T-helper 1 cell treated with Interleukin-12 subunit alpha and Interleukin-12 subunit beta and Interleukin-4 antibody, amounts not matched to agents 30 μg/mL and 1 μg/mL, for 36 hours (primary cell): ENCODE data around the gene CNTNAP1.
"Not testable (repeated sequence)": the region's sequence is repeated elsewhere in the genome, so short reads cannot be mapped to it uniquely, and the experiment has no call there.

Experiments
- H3K27ac Mint-ChIP-seq: one replicate; pipeline ENCODE4 v1.8.0; 2021; ENCODE audit warnings: mild to moderate bottlenecking, mixed read lengths
- H3K27me3 Mint-ChIP-seq: one replicate; pipeline ENCODE4 v1.8.0; 2021; ENCODE audit warnings: low read depth, mixed read lengths
- H3K36me3 Mint-ChIP-seq: one replicate; pipeline ENCODE4 v1.8.0; 2021; ENCODE audit warnings: low read depth, mixed read lengths
- H3K4me1 Mint-ChIP-seq: one replicate; pipeline ENCODE4 v1.8.0; 2021; ENCODE audit warnings: low read depth, mixed read lengths
- H3K4me3 Mint-ChIP-seq: one replicate; pipeline ENCODE4 v1.8.0; 2021; ENCODE audit warnings: mild to moderate bottlenecking, moderate library complexity, mixed read lengths
- H3K9me3 Mint-ChIP-seq: one replicate; pipeline ENCODE4 v1.8.0; 2021; ENCODE audit warnings: mixed read lengths

CNTNAP1 gene

GRCh38 chr17:42681976-42682721 lies at the start of gene CNTNAP1:
Gene CNTNAP1, plus strand, starts transcription at chr17:42682531. Its CDS starts 299 bp downstream, at chr17:42682830.
- Mint-ChIP-seq H3K9me3 (no peaks in the 10 kb centered on the region), H3K27me3 (peaks cover 47% of the 10 kb centered on the region), H3K27ac (peak within 1 kb of the TSS; percentile 60), H3K4me1 (peaks cover 40% of the 10 kb centered on the region), H3K36me3 (peaks cover 3% of the 10 kb centered on the region), H3K4me3 (peak within 1 kb of the TSS; percentile 77)

- H3K9me3 Mint-ChIP-seq, result no peaks in the 10 kb centered on the region
Observed at GRCh38 chr17:42632949-42633444, 49.3 kb upstream of the CNTNAP1 start.

GRCh38 chr17:42639525-42640113 lies 42.7 kb upstream of the CNTNAP1 start:
- Mint-ChIP-seq H3K27ac (no peak overlapping the region), H3K36me3 (no peaks in the 10 kb centered on the region), H3K9me3 (no peaks in the 10 kb centered on the region), H3K4me3 (no peak overlapping the region), H3K27me3 (peaks cover 24% of the 10 kb centered on the region), H3K4me1 (no peaks in the 10 kb centered on the region)

More at GRCh38 chr17:42632949-42633444, 49.3 kb upstream of the CNTNAP1 start:
- Mint-ChIP-seq H3K27ac (no peak overlapping the region), H3K4me1 (no peaks in the 10 kb centered on the region), H3K27me3 (peaks cover 4% of the 10 kb centered on the region), H3K36me3 (no peaks in the 10 kb centered on the region), H3K4me3 (no peak overlapping the region)

- Mint-ChIP-seq H3K36me3 (no peaks in the 10 kb centered on the region), H3K27me3 (peaks cover 24% of the 10 kb centered on the region), H3K4me3 (no peak overlapping the region)
Observed at GRCh38 chr17:42640121-42640520, 42.2 kb upstream of the CNTNAP1 start.

GRCh38 chr17:42642336-42642735 lies 40.0 kb upstream of the CNTNAP1 start:
- no peak overlapping the region for H3K27ac Mint-ChIP-seq
- no peaks in the 10 kb centered on the region for H3K9me3 Mint-ChIP-seq
- H3K4me1 Mint-ChIP-seq, result no peaks in the 10 kb centered on the region
- H3K27me3 Mint-ChIP-seq, result peaks cover 27% of the 10 kb centered on the region
- H3K36me3 Mint-ChIP-seq, result no peaks in the 10 kb centered on the region
- H3K4me3 Mint-ChIP-seq, result no peak overlapping the region

More at GRCh38 chr17:42640121-42640520, 42.2 kb upstream of the CNTNAP1 start:
- no peaks in the 10 kb centered on the region for H3K9me3 Mint-ChIP-seq
- no peaks in the 10 kb centered on the region for H3K4me1 Mint-ChIP-seq
- H3K27ac Mint-ChIP-seq, result no peak overlapping the region

- Mint-ChIP-seq H3K4me1 (no peaks in the 10 kb centered on the region), H3K27ac (no peak overlapping the region), H3K27me3 (peaks cover 14% of the 10 kb centered on the region), H3K36me3 (no peaks in the 10 kb centered on the region), H3K4me3 (no peak overlapping the region), H3K9me3 (no peaks in the 10 kb centered on the region)
Observed at GRCh38 chr17:42647778-42648177, 34.6 kb upstream of the CNTNAP1 start.

- Mint-ChIP-seq H3K4me1 (peaks cover 7% of the 10 kb centered on the region), H3K9me3 (no peaks in the 10 kb centered on the region), H3K27me3 (peaks cover 27% of the 10 kb centered on the region), H3K27ac (no peak overlapping the region), H3K36me3 (no peaks in the 10 kb centered on the region), H3K4me3 (no peak overlapping the region)
Observed at GRCh38 chr17:42651392-42651791, 30.9 kb upstream of the CNTNAP1 start.

GRCh38 chr17:42653179-42654124 lies 28.9 kb upstream of the CNTNAP1 start:
- Mint-ChIP-seq H3K4me1 (peaks cover 11% of the 10 kb centered on the region), H3K27me3 (peaks cover 27% of the 10 kb centered on the region), H3K4me3 (no peak overlapping the region), H3K36me3 (peaks cover 2% of the 10 kb centered on the region), H3K27ac (no peak overlapping the region), H3K9me3 (no peaks in the 10 kb centered on the region)

- Mint-ChIP-seq H3K36me3 (peaks cover 2% of the 10 kb centered on the region), H3K4me1 (peaks cover 17% of the 10 kb centered on the region), H3K9me3 (no peaks in the 10 kb centered on the region), H3K27me3 (peaks cover 27% of the 10 kb centered on the region), H3K4me3 (peak overlapping the region; percentile 4), H3K27ac (no peak overlapping the region)
Observed at GRCh38 chr17:42655528-42655927, 26.8 kb upstream of the CNTNAP1 start.

- peaks cover 2% of the 10 kb centered on the region for H3K36me3 Mint-ChIP-seq
- H3K9me3 Mint-ChIP-seq, result no peaks in the 10 kb centered on the region
- H3K27ac Mint-ChIP-seq, result peak overlapping the region; percentile 6
- H3K4me1 Mint-ChIP-seq, result peaks cover 17% of the 10 kb centered on the region
- peaks cover 22% of the 10 kb centered on the region for H3K27me3 Mint-ChIP-seq
- peak overlapping the region; percentile 84 for H3K4me3 Mint-ChIP-seq
Observed at GRCh38 chr17:42657824-42658588, 24.3 kb upstream of the CNTNAP1 start.

- Mint-ChIP-seq H3K27ac (peak within 1 kb of the TSS; percentile 52), H3K4me3 (peak within 1 kb of the TSS; percentile 84), H3K4me1 (peaks cover 17% of the 10 kb centered on the region)
Observed at GRCh38 chr17:42659079-42659931, 23.0 kb upstream of the CNTNAP1 start, which contains the start of gene TUBG2. Gene TUBG2, plus strand, starts transcription at chr17:42659284. Its CDS starts 220 bp downstream, at chr17:42659504.

DNA sequence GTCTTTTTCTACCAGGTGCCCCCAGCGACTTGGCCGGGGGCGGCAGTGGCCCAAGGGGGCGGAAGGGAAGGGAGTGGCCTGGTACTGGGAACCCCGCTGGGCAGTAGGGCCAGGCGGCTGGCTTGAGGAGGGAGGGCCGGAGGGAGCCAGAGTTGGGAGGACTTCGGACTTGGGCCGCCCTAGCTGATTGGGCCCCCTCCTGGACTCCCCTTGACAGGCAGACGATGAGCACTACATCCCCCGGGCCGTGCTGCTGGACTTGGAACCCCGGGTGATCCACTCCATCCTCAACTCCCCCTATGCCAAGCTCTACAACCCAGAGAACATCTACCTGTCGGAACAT lies 22.4 kb upstream of the CNTNAP1 start:
- peaks cover 17% of the 10 kb centered on the region for H3K4me1 Mint-ChIP-seq
- not testable (repeated sequence) for H3K27ac Mint-ChIP-seq, H3K36me3 Mint-ChIP-seq, H3K9me3 Mint-ChIP-seq, H3K27me3 Mint-ChIP-seq
- H3K4me3 Mint-ChIP-seq, result peak overlapping the region; percentile 84

More at GRCh38 chr17:42659079-42659931, 23.0 kb upstream of the CNTNAP1 start, which contains the start of gene TUBG2:
- H3K36me3 Mint-ChIP-seq, result peaks cover 3% of the 10 kb centered on the region
- H3K27me3 Mint-ChIP-seq, result peaks cover 10% of the 10 kb centered on the region
- H3K9me3 Mint-ChIP-seq, result no peaks in the 10 kb centered on the region
